HG03571 (cell line): ENCODE results near the gene BNC2.
"Not testable (repeated sequence)": the region's sequence is repeated elsewhere in the genome, so short reads cannot be mapped to it uniquely, and the experiment has no call there.

Source experiments
- ATAC-seq: cut with Tn5 transposase; IDR thresholded peaks from one replicate; pipeline ENCODE4 v1.9.1; 2021; ENCODE audit not compliant: unreplicated experiment

The BNC2 gene

DNA sequence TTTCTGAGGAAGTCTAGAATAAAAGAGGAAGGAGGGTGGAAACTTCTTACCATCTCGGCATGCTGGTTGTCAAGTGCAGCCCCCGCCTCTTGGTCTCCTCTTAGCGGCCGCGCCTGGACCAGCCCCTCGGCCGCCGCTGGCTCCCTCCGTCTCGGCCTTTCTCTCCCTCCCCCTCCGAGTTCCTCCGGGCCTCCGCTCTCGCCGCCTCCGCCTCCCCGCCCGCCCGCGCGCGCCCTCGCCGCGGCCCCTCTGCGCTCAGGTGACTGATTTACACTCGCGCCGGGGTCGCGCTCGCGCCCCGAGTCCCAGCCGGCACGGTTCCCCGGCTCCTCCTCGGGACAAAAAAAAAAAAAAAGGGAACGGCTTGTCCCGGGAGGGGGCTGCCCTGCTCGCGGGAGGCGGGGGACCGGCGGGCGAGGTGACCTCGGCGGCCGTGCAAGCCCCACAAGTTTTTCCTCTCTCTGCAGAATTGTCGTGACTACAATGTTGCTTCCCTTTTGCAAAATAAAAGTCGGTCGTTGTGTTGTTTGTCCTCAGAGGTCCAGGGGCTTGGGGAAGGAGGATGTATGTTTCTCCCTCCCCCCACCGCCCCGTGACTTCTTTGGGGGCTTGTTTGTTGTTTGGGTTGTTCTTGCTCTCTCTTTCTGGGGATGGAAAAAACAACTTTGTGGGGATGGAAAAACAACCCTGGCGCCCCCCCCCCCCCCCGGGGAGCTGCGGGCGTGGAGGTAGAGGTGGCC lies at the start of gene BNC2:
TSS of gene BNC2 (minus strand) at position 75 of the 740 bp plus-strand sequence. CDS start at position 53, 22 bp downstream.
- ATAC-seq = no peak

- no peak for ATAC-seq
Observed at GRCh38 chr9:16918920-16919319, 48.5 kb upstream of the BNC2 start.

GRCh38 chr9:16915126-16915831 lies 44.8 kb upstream of the BNC2 start:
- ATAC-seq = no peak

GRCh38 chr9:16912197-16912596 lies 41.7 kb upstream of the BNC2 start:
- ATAC-seq = no peak

DNA sequence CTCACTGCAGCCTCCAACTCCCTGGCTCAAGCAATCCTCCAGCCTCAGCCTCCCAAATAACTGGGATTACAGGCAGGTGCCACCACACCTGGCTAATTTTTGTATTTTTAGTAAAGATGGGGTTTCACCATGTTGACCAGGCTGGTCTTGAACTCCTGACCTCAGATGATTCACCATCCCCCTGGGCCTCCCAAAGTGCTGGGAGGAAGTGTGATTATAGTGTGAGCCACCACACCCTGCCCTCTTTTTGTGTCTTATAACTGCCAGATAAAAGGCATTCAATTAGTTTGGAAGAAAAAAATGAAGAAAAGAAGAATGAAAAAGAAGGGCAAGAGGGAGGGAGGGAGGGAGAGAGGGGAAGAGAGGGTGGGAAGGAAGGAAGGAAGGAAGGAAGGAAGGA lies 37.7 kb upstream of the BNC2 start:
- ATAC-seq = not testable (repeated sequence)

GRCh38 chr9:16904655-16905054 lies 34.2 kb upstream of the BNC2 start:
- no peak for ATAC-seq

DNA sequence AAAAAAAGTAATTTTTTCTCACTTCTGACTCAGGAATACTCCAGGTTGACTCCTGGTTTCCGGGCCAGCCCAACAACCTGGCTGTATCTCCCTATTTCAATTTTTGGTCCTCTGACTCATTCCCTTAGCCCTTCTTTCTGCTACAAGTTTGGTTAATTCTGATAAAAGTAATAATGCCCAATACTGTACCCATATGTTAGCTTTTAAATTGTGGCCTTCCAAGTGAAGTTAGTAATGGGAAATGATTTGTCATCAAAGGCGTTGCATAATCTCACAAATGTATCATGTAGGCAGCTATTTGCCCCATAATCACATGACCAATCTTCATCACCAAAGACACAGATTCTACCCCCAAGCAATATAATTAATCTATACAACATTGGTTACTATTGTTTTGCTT lies 31.1 kb upstream of the BNC2 start:
- ATAC-seq = no peak

GRCh38 chr9:16899606-16900005 lies 29.1 kb upstream of the BNC2 start:
- no peak for ATAC-seq

GRCh38 chr9:16898464-16898863 lies 28.0 kb upstream of the BNC2 start:
- ATAC-seq = no peak

GRCh38 chr9:16888594-16888993 lies 18.1 kb upstream of the BNC2 start:
- no peak for ATAC-seq

DNA sequence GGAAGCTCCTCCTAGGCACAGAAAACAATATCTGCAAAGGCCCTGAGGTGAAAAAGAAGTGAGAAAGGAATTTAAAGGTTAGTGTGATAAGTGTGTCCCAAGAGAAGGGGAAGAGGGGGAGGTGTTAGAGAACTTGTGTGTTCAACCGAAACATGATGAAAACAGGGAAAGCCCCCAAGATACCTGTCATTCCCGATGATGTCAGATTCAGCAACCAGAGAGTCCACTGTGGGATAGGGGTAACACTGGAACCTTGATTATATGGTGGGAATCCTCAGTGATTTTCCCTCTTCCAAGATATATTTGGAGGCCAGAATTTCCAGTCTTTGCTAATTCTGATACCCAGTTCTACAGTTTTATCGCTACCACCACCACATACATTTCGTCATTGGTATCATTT lies 15.5 kb upstream of the BNC2 start:
- ATAC-seq = no peak

GRCh38 chr9:16884952-16885513 lies 14.6 kb upstream of the BNC2 start:
- ATAC-seq = no peak

- no peak for ATAC-seq
Observed at GRCh38 chr9:16884373-16884772, 13.9 kb upstream of the BNC2 start.

- no peak for ATAC-seq
Observed at GRCh38 chr9:16883586-16883985, 13.1 kb upstream of the BNC2 start.

GRCh38 chr9:16882440-16882839 lies 12.0 kb upstream of the BNC2 start:
- not testable (repeated sequence) for ATAC-seq

GRCh38 chr9:16879416-16879815 lies 8.9 kb upstream of the BNC2 start:
- no peak for ATAC-seq

DNA sequence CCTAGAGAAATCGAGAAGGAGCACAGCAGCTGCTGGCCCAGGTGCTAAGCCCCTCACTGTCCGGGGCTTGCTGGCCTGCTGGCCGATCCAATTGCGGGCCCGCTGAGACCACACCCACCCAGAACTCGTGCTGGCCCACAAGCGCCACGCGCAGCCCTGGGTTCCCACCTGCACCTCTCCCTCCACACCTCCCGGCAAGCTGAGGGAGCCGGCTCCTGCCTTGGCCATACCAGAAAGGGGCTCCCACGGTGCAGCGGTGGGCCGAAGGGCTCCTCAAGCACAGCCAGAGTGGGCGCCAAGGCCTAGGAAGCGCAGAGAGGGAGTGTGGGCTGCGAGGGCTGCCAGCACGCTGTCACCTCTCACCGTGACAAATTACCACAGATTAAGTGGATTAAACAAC lies 6.8 kb upstream of the BNC2 start:
- ATAC-seq = no peak

DNA sequence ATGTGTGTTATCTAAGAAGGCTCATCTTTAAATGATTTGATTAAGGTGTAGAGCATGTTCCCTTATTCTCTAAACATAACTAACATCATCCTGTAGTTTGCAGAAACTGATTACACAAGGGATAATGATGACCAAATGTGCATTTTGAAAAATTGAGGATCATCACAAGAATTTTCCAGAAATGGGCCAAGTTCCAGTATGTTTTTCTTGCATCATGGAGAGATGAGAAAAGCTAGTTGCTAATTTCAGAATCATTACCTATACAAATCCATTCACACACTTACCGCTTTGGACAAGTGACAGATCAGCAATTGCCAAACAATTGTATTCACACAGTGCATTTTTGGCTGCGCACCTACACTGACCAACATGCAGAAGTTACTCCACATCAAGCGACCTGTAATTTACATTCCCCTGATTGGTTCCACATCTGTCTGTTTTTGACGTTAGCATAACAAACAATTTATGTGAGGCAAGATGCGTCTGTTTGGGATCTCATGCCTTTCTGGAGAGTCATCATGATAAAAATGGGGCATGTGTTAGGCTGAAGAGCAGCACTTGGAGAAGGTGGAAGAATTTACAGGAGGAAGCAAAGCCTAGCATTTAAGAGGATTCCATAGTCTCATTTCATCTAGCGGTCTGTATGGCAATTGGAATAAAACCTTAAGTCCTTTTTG lies 2.8 kb upstream of the BNC2 start:
- ATAC-seq = no peak

DNA sequence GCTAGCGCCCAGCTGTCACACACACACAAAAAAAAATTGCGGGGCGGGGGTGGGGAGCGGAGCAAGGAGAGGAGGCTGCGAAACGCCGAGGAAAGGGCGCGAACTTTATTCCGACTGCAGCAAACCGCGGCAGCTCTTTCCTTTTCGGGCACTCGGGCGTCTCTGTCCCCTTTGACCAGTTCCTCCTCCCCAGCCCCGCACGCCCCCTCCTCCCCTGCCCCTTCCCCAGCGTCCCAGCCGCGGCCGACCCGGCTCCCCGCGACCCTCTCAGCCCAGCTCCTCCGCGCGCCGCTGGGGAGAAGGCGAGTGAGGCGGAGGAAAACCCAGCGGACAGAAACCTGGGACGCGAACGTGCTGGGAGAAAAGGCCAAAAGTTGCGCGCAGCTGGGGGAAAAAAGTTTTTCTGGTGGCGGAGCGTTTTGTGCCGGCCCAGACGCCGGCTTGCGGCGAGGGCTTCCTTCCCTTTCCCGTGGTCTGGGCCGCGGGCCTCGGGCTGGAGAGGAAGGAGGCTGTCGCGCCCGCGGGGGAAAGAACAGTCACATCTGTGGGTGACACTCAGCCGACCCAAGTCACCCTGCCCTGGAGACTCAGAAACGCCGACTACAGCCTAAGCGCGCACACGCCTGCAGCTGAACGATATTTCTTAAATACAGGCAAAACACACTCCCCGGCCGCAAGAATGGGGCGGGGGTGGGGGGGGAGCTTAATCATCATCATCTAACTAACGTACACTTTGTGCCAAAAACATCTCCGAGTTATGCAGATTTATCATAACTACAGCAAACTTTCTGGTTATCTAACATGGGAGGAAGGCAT lies 1.1 kb upstream of the BNC2 start:
- no peak for ATAC-seq

- no peak for ATAC-seq
Observed at GRCh38 chr9:16869882-16870595, 431 bp downstream of the BNC2 start.
